OCI-LY7 (cell line): ENCODE data around the gene KCNA5. TPM values are rescaled to one million over a fixed set of nuclear protein-coding genes. Genes with fewer than 3 reads are reported as not detected.
A peak's percentile ranks its signal among the peaks of the same experiment; 100 is the strongest.

Experiments
- BruUV-seq: library from RNA; stranded (reverse); fragments of 400-500 nt; replicated peaks from 2 replicates; lab custom pipeline; 2021; lab: Mats Ljungman, UMichigan
- CTCF ChIA-PET: fragments of 300-600 bp; sonication (Branson Sonifier 250); formaldehyde crosslinking; loops from one replicate; lab custom pipeline; 2022; ENCODE audit warnings: antibody characterized with exemption; ENCODE audit not compliant: unreplicated experiment; lab: Charles Lee
- POLR2A ChIA-PET: fragments of 300-600 bp; sonication (Branson Sonifier 250); formaldehyde crosslinking; loops from one replicate; lab custom pipeline; 2022; ENCODE audit warnings: antibody characterized with exemption; lab: Charles Lee
- DNase-seq: peaks from one replicate; pipeline ENCODE4 v3.0.0-alpha.2; 2015; ENCODE audit warnings: low spot score
- H2AFZ ChIP-seq: fragments of 200-600 bp; sonication (generic), shearing (Covaris generic); 2 replicates; pipeline ENCODE4 v1.6.1; 2014; ENCODE audit warnings: mild to moderate bottlenecking, antibody characterized with exemption, low read length, moderate library complexity
- H3K27ac ChIP-seq: fragments of 200-600 bp; sonication (generic); 2 replicates; pipeline ENCODE4 v1.5.1; 2014; ENCODE audit warnings: mixed run types, low read depth, mild to moderate bottlenecking, moderate library complexity, low read length, inconsistent platforms; ENCODE audit not compliant: poor library complexity, severe bottlenecking
- H3K36me3 ChIP-seq: fragments of 200-600 bp; sonication (generic); 2 replicates; pipeline ENCODE4 v1.6.1; 2014; ENCODE audit warnings: mild to moderate bottlenecking, antibody characterized with exemption, low read length, moderate library complexity, mixed read lengths; ENCODE audit not compliant: insufficient read depth
- H3K4me1 ChIP-seq: fragments of 200-600 bp; sonication (generic); 2 replicates; pipeline ENCODE4 v1.5.1; 2014; ENCODE audit warnings: mild to moderate bottlenecking, low read length; ENCODE audit not compliant: insufficient read depth, poor library complexity, severe bottlenecking
- H3K4me2 ChIP-seq: fragments of 200-600 bp; sonication (generic); 2 replicates; pipeline ENCODE4 v1.6.1; 2014; ENCODE audit warnings: mild to moderate bottlenecking, low read length
- H3K4me3 ChIP-seq: fragments of 200-600 bp; sonication (generic); 2 replicates; pipeline ENCODE4 v1.5.1; 2014; ENCODE audit warnings: mild to moderate bottlenecking, low read depth, low read length; ENCODE audit not compliant: poor library complexity, severe bottlenecking
- H3K79me2 ChIP-seq: fragments of 200-600 bp; sonication (generic); 2 replicates; pipeline ENCODE4 v1.6.1; 2016; ENCODE audit warnings: low read depth, mild to moderate bottlenecking, low read length, moderate library complexity, mixed read lengths; ENCODE audit not compliant: insufficient read depth
- H3K9me2 ChIP-seq: fragments of 200-600 bp; sonication (generic); 2 replicates; pipeline ENCODE4 v1.6.1; 2016; ENCODE audit warnings: mild to moderate bottlenecking, low read length, mixed read lengths; ENCODE audit not compliant: insufficient read depth
- H3K9me3 ChIP-seq: fragments of 200-600 bp; sonication (generic); 2 replicates; pipeline ENCODE4 v1.6.1; 2014; ENCODE audit warnings: mild to moderate bottlenecking, mixed run types, low read length, mixed read lengths
- H4K20me1 ChIP-seq: fragments of 200-600 bp; sonication (generic); 2 replicates; pipeline ENCODE4 v1.6.1; 2014; ENCODE audit warnings: mild to moderate bottlenecking, antibody characterized with exemption, low read length, moderate library complexity, mixed read lengths; ENCODE audit not compliant: insufficient read depth
- CTCF ChIP-seq: fragments of 200-600 bp; sonication (generic); conservative IDR thresholded peaks from 2 replicates; pipeline ENCODE4 v1.5.1; 2014; ENCODE audit warnings: mild to moderate bottlenecking, antibody characterized with exemption, low read length, moderate library complexity, mixed read lengths
- EZH2phosphoT487 ChIP-seq: fragments of 200-600 bp; sonication (generic); IDR thresholded peaks from 2 replicates; pipeline ENCODE4 v1.6.1; 2018; ENCODE audit warnings: low read depth, borderline replicate concordance, mild to moderate bottlenecking, mixed run types, antibody characterized with exemption, low read length, moderate library complexity, mixed read lengths
- intact Hi-C: fragments of 100-400 bp; cut with micrococcal nuclease; formaldehyde crosslinking; loops from one replicate; pipeline ENCODE4 v1.10.0; 2022; ENCODE audit not compliant: unreplicated experiment
- total RNA-seq, 2 experiments: library from RNA; depleted of rRNA in 1 of 2; stranded (reverse); fragments of >200 nt in 1 of 2; shearing (Covaris generic) in 1 of 2; gene quantifications; 2 replicates each; pipeline ENCODE4 v1.2.3, GENCODE V29; 2014 to 2022

Gene KCNA5
- total RNA-seq, 2 experiments from 2014 or later, result not detected

- intact Hi-C loops, result no loop called here
- POLR2A ChIA-PET, result no interaction called here
- CTCF ChIA-PET, result no interaction called here
- H3K9me2 ChIP-seq, result no peaks in the 10 kb centered on the region
- no TSS peak for BruUV-seq
- no peaks in the 10 kb centered on the region for H4K20me1 ChIP-seq
- H3K9me3 ChIP-seq, result no peaks in the 10 kb centered on the region
- H3K79me2 ChIP-seq, result no peaks in the 10 kb centered on the region
- no peak overlapping the region for H3K4me3 ChIP-seq
- no peak overlapping the region for H3K27ac ChIP-seq
- no peak overlapping the region for H2AFZ ChIP-seq
- no peaks in the 10 kb centered on the region for H3K36me3 ChIP-seq
- H3K4me1 ChIP-seq, result peaks cover 25% of the 10 kb centered on the region
- no peak overlapping the region for H3K4me2 ChIP-seq
- DNase-seq, result no peak
- TF ChIP-seq EZH2phosphoT487, result no peak
- TF ChIP-seq CTCF, result no peak
These were observed 4.0 kb downstream of the KCNA5 start for GRCh38 chr12:5047729-5048128.

DNA sequence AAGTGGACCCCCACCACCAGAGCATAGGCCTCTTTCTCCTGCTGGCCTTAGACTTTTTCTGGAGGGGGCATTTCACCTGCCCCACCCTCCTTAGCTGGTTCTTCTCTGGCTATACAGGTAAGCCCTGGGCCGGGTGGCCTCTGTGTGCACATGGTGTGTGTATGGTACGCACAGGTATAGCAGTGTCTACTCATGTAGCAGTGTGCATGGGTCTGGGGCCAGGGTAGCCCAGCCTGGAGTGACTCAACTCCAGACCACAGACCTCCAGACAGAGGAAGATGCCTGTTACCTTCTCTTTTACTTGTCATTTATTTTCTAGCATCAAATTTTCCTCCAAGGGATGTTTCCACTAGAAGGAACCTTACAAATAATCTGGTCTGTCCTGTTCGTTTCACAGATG, 6.9 kb downstream of the KCNA5 start:
- Histone ChIP-seq H3K4me3 (no peak overlapping the region), H2AFZ (no peak overlapping the region), H3K27ac (no peak overlapping the region), H3K36me3 (no peaks in the 10 kb centered on the region), H3K9me3 (no peaks in the 10 kb centered on the region), H4K20me1 (no peaks in the 10 kb centered on the region), H3K79me2 (no peaks in the 10 kb centered on the region), H3K9me2 (no peaks in the 10 kb centered on the region), H3K4me1 (peaks cover 25% of the 10 kb centered on the region), H3K4me2 (no peak overlapping the region)
- ChIA-PET POLR2A (interaction anchor here (0.7 kb wide), 1 partner anchor 143 kb away, joined by 3 read pairs; no protein-coding TSS in a partner anchor), CTCF (no interaction called here)
- DNase-seq, result no peak
- TF ChIP-seq CTCF, result no peak
- no peak for TF ChIP-seq EZH2phosphoT487
- no TSS peak for BruUV-seq
- intact Hi-C loops, result no loop called here

- H3K4me2 ChIP-seq, result peak overlapping the region; percentile 44
- H3K27ac ChIP-seq, result no peak overlapping the region
- H3K4me1 ChIP-seq, result peaks cover 25% of the 10 kb centered on the region
- no peaks in the 10 kb centered on the region for H4K20me1 ChIP-seq
- intact Hi-C loops, result no loop called here
- no peaks in the 10 kb centered on the region for H3K36me3 ChIP-seq
- H3K9me3 ChIP-seq, result no peaks in the 10 kb centered on the region
- no peaks in the 10 kb centered on the region for H3K9me2 ChIP-seq
- ChIA-PET CTCF (no interaction called here), POLR2A (interaction anchor here (1.2 kb wide), 1 partner anchor 16 kb away, joined by 3 read pairs; no protein-coding TSS in a partner anchor)
- no peak overlapping the region for H3K4me3 ChIP-seq
- TF ChIP-seq EZH2phosphoT487, result no peak
- TF ChIP-seq CTCF, result no peak
- H3K79me2 ChIP-seq, result no peaks in the 10 kb centered on the region
- DNase-seq, result peak; percentile 12
- no TSS peak for BruUV-seq
- no peak overlapping the region for H2AFZ ChIP-seq
These were observed 7.7 kb downstream of the KCNA5 start for GRCh38 chr12:5051334-5051733.
